Ectodermal cell (in vitro differentiated cells): ENCODE measurements around the gene OR2B3. TPM values are rescaled to one million over a fixed set of nuclear protein-coding genes. Genes with fewer than 3 reads are reported as not detected.
"Not testable (repeated sequence)": the region's sequence is repeated elsewhere in the genome, so short reads cannot be mapped to it uniquely, and the experiment has no call there.

Source experiments
- H3K27ac ChIP-seq: 2 replicates; pipeline ENCODE4 v1.7.0; 2013; ENCODE audit warnings: mild to moderate bottlenecking, low read depth, low read length; ENCODE audit not compliant: insufficient read depth, poor library complexity, severe bottlenecking
- H3K27me3 ChIP-seq: 2 replicates; pipeline ENCODE4 v1.7.0; 2013; ENCODE audit warnings: mild to moderate bottlenecking, low read length; ENCODE audit not compliant: insufficient read depth, control insufficient read depth, poor library complexity, severe bottlenecking
- H3K36me3 ChIP-seq: one replicate; pipeline ENCODE4 v1.7.0; 2013; ENCODE audit warnings: low read length; ENCODE audit not compliant: control insufficient read depth, insufficient read depth
- H3K4me1 ChIP-seq: one replicate; pipeline ENCODE4 v1.7.0; 2013; ENCODE audit warnings: low read length; ENCODE audit not compliant: control insufficient read depth, insufficient read depth
- H3K4me3 ChIP-seq: 2 replicates; pipeline ENCODE4 v1.7.0; 2013; ENCODE audit warnings: low read depth, low read length, control low read depth; ENCODE audit not compliant: insufficient read depth
- H3K9me3 ChIP-seq: 2 replicates; pipeline ENCODE4 v1.7.0; 2013; ENCODE audit warnings: mild to moderate bottlenecking, low read length, moderate library complexity; ENCODE audit not compliant: control insufficient read depth
- WGBS, 2 experiments: methylation state at CpG; one replicate each; pipeline ENCODE4 v1.1.7; 2013; ENCODE audit warnings: missing lambda C conversion rate in 2 of 2; 5-methylcytosine and 5-hydroxymethylcytosine counted together
- polyA plus RNA-seq, 4 experiments: library from polyadenylated mRNA; stranded (reverse); fragments of 50-300 nt; gene quantifications; one replicate each; pipeline ENCODE4 v1.2.3, GENCODE V29; 2013

The OR2B3 gene, protein sequence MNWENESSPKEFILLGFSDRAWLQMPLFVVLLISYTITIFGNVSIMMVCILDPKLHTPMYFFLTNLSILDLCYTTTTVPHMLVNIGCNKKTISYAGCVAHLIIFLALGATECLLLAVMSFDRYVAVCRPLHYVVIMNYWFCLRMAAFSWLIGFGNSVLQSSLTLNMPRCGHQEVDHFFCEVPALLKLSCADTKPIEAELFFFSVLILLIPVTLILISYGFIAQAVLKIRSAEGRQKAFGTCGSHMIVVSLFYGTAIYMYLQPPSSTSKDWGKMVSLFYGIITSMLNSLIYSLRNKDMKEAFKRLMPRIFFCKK
- polyA plus RNA-seq (2013, experiment 1 of 4): not detected
- not detected for polyA plus RNA-seq (2013, experiment 2 of 4)
- not detected for polyA plus RNA-seq (2013, experiment 3 of 4)
- polyA plus RNA-seq (2013, experiment 4 of 4): not detected

DNA sequence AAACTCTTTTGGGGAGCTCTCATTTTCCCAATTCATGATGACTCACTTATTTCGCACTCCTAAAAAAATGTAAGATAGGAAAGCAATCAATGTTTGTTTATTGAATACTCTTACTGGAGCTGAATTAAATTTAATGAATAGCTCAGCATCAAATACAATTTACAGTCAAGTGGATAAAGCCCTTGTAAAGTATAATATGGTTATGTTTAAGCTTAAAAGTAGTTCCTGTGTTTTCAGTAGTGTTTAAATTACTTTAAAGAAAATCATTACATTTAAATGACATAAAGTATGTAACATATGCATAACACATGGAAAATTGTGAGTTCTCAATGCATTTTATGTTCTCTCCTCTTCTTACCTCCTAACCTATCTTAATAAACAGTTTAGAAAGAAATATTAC lies at the start of gene OR2B3:
OR2B3 (minus strand) TSS at position 101 of the 400 bp plus-strand sequence; CDS start at position 36, 65 bp downstream.
- Histone ChIP-seq H3K27me3 (no peaks in the 10 kb centered on the region), H3K9me3 (no peaks in the 10 kb centered on the region), H3K4me3 (no peak within 1 kb of the TSS), H3K36me3 (no peaks in the 10 kb centered on the region), H3K4me1 (no peaks in the 10 kb centered on the region), H3K27ac (no peak within 1 kb of the TSS)
- WGBS, 2 experiments: 100% methylated on average over 1 of the region's 1 CpG; no CpG with 5 or more reads in 1 of the 2 experiments

DNA sequence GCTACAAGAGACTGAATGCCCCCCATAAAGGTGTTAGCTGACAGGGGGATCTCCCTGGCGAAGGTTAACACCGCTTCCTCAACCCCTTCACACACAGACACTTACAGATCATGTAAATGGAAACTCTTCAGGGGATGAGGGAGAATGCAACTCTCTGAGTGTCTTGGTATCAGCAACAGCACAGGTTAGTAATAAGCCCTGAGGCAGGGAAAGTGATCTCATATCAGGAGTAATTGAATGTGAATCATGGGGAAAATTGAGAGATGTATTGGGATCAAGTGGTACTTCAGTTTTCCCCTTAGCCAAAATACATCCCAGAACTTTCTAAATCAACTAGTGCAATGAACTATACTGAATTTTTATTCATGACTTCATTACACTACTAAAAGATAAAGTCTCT lies 44.6 kb upstream of the OR2B3 start:
- WGBS, 2 experiments: 80 to 94% methylated on average over 1 to 2 of the region's 2 CpGs
- H3K27ac ChIP-seq: no peak overlapping the region
- no peaks in the 10 kb centered on the region for H3K9me3 ChIP-seq

GRCh38 chr6:29130644-29131043 lies 43.5 kb upstream of the OR2B3 start:
- Histone ChIP-seq H3K27ac (no peak overlapping the region), H3K27me3 (no peaks in the 10 kb centered on the region), H3K9me3 (no peaks in the 10 kb centered on the region), H3K36me3 (no peaks in the 10 kb centered on the region), H3K4me1 (no peaks in the 10 kb centered on the region), H3K4me3 (no peak overlapping the region)
- WGBS, 2 experiments: 95 to 96% methylated on average over 4 of the region's 4 CpGs

More for the DNA sequence above, 44.6 kb upstream of the OR2B3 start:
- Histone ChIP-seq H3K4me3 (no peak overlapping the region), H3K4me1 (no peaks in the 10 kb centered on the region), H3K36me3 (no peaks in the 10 kb centered on the region), H3K27me3 (no peaks in the 10 kb centered on the region)

- Histone ChIP-seq H3K4me3 (no peak overlapping the region), H3K27ac (no peak overlapping the region), H3K27me3 (no peaks in the 10 kb centered on the region), H3K4me1 (no peaks in the 10 kb centered on the region), H3K36me3 (no peaks in the 10 kb centered on the region), H3K9me3 (no peaks in the 10 kb centered on the region)
- WGBS, 2 experiments: 87% methylated on average over 15 of the region's 15 CpGs
These were observed 42.4 kb upstream of the OR2B3 start for GRCh38 chr6:29129326-29130012.

DNA sequence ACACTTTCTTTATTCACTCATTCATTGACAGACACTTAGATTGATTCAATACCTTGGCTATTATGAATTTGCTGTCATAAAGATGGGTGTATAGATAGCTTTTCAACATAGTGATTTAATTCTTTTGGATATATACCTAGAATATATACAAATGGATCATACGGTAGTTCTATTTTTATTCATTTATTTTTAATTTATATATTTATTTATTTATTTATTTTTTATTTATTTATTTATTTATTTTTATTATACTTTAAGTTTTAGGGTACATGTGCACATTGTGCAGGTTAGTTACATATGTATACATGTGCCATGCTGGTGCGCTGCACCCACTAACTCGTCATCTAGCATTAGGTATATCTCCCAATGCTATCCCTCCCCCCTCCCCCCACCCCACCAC lies 27.9 kb upstream of the OR2B3 start:
- not testable (repeated sequence) for H3K4me1 ChIP-seq, H3K27me3 ChIP-seq, H3K27ac ChIP-seq, H3K4me3 ChIP-seq, H3K9me3 ChIP-seq, H3K36me3 ChIP-seq
- no CpG with 5 or more reads among the region's 3 CpGs for WGBS, 2 experiments

DNA sequence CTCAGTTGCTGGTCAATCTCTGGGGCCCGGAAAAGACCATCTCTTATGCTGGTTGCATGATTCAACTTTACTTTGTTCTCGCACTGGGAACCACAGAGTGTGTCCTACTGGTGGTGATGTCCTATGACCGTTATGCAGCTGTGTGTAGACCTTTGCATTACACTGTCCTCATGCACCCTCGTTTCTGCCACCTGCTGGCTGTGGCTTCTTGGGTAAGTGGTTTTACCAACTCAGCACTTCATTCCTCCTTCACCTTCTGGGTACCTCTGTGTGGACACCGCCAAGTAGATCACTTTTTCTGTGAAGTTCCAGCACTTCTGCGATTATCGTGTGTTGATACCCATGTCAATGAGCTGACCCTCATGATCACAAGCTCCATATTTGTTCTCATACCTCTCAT lies 25.0 kb upstream of the OR2B3 start:
- WGBS, 2 experiments: 86 to 89% methylated on average over 7 of the region's 7 CpGs
- H3K4me3 ChIP-seq: no peak overlapping the region
- H3K27me3 ChIP-seq: no peaks in the 10 kb centered on the region
- no peaks in the 10 kb centered on the region for H3K36me3 ChIP-seq
- no peaks in the 10 kb centered on the region for H3K9me3 ChIP-seq
- H3K4me1 ChIP-seq: no peaks in the 10 kb centered on the region
- no peak overlapping the region for H3K27ac ChIP-seq

- Histone ChIP-seq H3K9me3 (no peaks in the 10 kb centered on the region), H3K27ac (no peak within 1 kb of the TSS), H3K36me3 (no peaks in the 10 kb centered on the region), H3K27me3 (no peaks in the 10 kb centered on the region), H3K4me3 (no peak within 1 kb of the TSS), H3K4me1 (no peaks in the 10 kb centered on the region)
- 91 to 96% methylated on average over 1 of the region's 1 CpG for WGBS, 2 experiments
These were observed 20.6 kb upstream of the OR2B3 start, which contains the start of gene OR2J3 for GRCh38 chr6:29107758-29108157. Gene OR2J3 (plus strand): TSS chr6:29108058. CDS start chr6:29111891, 3,833 bp downstream.

- Histone ChIP-seq H3K9me3 (no peaks in the 10 kb centered on the region), H3K4me3 (no peak within 1 kb of the TSS), H3K27ac (no peak within 1 kb of the TSS), H3K27me3 (no peaks in the 10 kb centered on the region), H3K36me3 (no peaks in the 10 kb centered on the region), H3K4me1 (no peaks in the 10 kb centered on the region)
- WGBS, 2 experiments: 87% methylated on average over 2 of the region's 3 CpGs; no CpG with 5 or more reads in 1 of the 2 experiments
These were observed 12.1 kb upstream of the OR2B3 start, which contains the start of gene OR2J1 for GRCh38 chr6:29099190-29099589. Gene OR2J1 (plus strand): TSS chr6:29099490. CDS start chr6:29100943, 1,453 bp downstream.

DNA sequence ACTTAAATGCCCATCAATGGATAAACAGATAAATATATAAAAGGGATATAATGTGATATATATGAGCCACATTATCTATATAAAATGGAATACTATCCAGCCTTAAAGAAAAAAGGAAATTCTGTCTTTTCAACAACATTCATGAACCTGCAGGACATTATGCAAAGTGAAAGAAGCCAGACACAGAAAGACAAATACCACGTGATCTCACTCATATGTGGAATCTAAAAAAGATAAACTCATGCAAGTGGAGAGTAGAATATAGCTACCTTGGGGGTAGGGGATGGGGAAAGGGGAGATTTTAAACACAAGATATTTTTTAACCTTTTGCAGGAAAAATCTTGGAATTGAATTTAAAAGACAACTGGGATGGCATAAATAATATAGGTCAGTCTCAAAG lies 10.7 kb upstream of the OR2B3 start:
- Histone ChIP-seq H3K36me3 (no peaks in the 10 kb centered on the region), H3K9me3 (no peaks in the 10 kb centered on the region), H3K27me3 (no peaks in the 10 kb centered on the region), H3K27ac (no peak overlapping the region), H3K4me3 (no peak overlapping the region), H3K4me1 (no peaks in the 10 kb centered on the region)
- WGBS, 2 experiments: 94 to 100% methylated on average over 1 of the region's 1 CpG

DNA sequence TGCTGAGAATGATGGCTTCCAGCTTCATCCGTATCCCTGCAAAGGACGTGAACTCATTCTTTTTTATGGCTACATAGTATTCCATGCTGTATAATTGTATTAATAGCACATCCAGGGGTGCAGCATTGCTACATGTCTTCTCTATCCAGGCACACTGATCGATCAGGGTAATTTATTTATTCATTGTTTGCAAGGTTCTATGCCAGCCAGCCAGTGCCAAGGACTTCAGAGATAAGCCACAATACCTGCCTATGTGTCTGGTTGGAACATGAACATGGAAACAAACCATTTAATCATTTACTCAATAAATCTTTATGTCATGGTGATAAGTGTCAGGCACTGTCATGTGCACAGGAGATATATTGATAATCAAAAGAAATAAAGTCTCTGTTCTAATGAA lies 5.8 kb upstream of the OR2B3 start:
- 85 to 97% methylated on average over 2 to 3 of the region's 3 CpGs for WGBS, 2 experiments
- H3K4me3 ChIP-seq: no peak overlapping the region
- H3K27me3 ChIP-seq: no peaks in the 10 kb centered on the region
- no peaks in the 10 kb centered on the region for H3K36me3 ChIP-seq
- H3K9me3 ChIP-seq: no peaks in the 10 kb centered on the region
- no peak overlapping the region for H3K27ac ChIP-seq
- H3K4me1 ChIP-seq: no peaks in the 10 kb centered on the region
